TTC549 (cell line): ENCODE results near the gene FUT7.

Experiments
- FAIRE-seq: peaks from 2 replicates; lab custom pipeline; 2012; peaks lifted over from hg19 to GRCh38; lab: Jason Lieb, UNC

Gene FUT7

DNA sequence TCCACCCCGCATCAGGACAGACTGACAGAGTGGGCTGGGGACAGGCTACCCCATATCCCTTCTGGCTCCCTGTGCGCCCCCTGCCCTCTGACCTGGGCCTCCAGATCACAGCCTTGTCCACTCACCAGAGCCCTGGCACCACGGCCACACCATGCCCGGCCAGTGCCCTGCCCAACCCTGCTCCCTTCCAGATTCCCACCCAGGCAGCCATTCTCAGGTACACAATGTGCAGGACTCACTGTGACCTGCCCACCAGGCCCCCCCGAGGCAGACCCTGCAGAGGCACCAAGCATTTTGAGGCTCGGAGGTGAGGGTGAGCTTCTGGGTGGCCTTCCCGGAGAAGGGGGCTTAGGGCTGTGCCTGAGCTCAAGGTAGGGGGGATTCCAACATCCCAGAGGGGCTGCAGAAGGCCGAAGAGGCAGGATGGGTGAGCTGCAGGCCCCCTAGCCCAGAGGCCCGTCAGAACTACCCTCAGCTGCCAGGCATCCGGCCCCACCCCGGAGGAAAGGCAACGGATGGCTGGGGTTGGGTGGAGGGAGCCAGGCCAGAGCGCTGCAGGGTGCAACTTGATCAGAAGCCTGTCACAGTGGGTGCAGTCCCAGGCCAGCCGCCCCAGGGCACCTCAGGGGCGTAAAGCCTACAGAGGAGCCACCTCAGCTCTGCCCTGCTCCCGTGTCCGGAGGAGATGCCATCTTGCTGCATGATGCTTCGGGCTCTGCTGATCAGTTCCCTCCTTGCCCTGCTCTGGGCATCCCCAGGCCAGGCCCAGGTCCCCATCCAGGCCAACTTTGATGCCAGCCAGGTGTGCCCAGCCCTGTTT lies 49.4 kb downstream of the FUT7 start, which contains the start of gene LCNL1:
LCNL1 (plus strand) TSS at position 762 of the 820 bp plus-strand sequence. CDS start 594 bp downstream, outside the sequence.
- no peak for FAIRE-seq

DNA sequence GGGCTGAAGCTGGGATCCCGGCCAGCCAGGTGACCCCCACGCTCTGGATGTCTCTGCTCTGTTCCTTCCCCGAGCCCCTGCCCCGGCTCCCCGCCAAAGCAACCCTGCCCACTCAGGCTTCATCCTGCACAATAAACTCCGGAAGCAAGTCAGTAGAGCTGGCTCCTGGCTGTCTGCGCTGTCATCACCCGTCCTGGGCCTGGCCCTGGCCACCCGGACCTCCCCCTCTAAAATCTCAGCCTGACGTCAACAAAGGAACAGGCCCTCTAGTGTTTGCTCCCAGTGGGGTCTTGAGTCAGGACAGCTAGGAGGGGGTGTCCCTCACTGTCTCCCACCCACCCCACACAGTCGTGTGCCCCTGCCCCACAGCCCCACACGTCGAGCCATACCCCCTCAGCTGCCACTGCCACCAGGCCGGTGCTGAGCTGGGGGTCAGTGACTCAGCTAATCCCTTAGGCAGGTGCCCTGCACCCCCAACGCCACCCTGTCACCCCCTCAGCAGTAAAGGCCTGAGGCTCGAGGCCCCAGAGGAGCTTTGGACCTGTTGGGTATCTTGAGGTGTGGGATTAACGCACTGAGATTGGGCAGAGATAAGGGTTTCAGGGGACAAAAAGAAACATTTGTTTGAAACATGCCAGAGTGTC lies 50.2 kb downstream of the FUT7 start:
- FAIRE-seq = no peak

DNA sequence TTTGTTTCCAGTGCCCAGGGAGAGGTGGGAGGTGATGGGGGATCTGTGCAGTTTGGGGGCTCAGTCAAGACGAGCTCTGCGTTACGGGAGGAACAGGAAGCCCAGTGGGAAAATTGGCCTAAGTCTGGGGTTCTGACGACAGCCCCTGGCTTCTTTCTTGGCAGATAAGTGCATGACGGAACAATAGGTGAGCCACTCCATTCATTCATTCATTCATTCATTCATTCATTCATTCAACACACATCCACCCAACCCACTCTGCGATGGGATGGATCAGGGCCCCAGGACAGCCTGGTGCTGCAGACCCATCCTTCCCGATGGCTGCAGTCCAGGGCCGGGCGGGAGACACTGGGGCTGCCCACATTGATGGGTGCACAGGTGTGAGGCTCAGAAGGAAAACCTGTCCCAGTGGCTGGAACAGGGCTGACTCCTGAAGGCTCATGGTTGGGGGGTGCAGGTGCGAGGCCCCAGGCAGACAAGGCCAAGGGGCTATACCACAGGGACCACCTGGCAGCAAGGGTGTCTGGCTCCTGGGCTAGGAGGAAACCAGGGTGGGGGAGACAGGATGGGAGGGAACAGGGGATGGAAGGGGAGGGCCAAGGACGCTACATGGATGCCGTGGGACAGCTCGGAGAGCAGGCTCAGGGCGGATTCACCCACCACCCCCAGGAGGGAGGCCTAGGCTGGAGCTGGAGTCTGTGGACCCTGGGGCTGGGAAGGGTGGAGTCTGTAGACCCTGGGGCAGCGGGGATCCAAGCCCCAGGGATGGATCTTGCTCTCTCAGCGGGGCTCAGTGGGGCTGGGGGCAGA lies 51.0 kb downstream of the FUT7 start:
- FAIRE-seq = no peak
